NCI-H1105 treated with DMSO at 0.1 percent for 48 hours (cell line): ENCODE measurements around the gene MKRN1.
"Not testable (repeated sequence)": the region's sequence is repeated elsewhere in the genome, so short reads cannot be mapped to it uniquely, and the experiment has no call there.

Experiments used
- DNase-seq: peaks from one replicate; lab custom pipeline; 2025; lab: John Stamatoyannopoulos, UW

MKRN1 gene

DNA sequence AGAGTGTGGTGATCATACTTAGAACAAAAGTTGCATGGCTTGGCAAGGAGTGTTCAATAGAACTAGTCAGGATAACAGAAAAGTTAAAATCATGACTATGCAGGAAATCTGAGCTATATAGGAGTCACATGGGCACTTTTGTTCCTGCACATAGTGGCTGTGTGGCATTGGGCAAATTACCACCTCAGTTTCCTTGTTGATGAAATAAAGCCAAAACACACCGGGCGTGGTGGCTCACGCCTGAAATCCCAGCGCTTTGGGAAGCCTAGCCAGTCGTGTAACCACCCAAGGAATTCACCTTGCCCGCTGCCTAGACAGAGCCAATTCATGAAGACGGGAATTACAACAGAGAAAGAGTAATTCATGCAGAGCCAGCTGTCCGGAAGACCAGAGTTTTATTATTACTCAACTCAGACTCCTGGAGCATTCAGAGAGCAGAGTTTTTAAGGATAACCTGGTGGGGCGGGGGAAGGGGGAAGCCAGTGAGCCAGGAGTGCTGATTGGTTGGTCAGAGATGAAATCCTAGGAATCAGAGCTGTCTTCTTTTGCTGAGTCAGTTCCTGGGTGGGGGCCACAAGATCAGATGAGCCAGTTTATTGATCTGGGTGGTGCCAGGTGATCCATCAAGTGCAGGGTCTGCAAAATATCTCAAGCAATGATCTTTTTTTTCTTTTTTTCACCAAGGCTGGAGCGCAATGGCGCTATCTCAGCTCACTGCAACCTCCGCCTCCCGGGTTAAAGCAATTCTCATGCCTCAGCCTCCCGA is 6.4 kb upstream of the MKRN1 start:
- no peak for DNase-seq

DNA sequence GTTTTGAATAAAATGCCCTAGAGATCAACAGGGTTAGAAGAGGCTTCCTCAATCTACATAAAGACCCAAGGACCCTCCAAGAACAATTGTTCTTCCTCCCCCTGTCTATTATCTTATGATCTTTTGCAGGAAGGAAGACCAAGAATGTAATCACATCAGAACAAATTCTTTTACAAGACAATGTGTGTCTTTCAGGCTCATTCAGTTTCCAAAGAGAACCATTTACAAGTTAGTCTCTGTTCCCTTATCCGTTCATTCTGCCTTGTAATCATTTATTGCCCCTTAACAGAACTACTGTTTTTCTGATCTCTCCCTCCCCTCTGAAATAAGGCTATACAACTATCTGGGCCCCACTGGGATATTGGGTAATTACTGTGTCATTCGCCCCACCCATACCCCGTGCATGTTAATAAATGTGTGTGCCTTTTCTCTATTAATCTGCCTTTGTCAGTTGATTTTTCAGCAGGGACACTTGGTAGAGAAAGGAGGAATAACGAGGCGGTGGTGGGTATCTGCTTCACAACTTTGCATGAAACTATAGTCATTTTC is 5.7 kb upstream of the MKRN1 start:
- DNase-seq, result no peak

DNA sequence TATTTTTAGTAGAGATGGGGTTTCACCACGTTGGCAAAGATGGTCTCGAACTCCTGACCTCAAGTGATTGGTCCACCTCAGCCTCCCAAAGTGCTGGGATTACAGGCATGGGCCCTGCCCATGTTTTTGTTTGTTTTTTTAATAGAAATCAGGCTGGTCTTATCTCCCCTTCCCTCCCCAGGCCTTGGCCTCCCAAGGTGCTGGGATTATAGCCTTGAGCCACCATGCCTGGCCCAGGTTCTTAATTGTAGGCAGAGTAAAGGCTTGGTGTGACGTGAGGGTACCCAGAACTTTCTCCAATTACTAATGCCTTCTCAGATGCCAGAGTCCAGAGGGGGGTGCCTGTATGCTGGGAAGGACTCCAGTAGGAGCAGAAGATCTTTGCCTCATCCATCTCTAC is 5.2 kb upstream of the MKRN1 start:
- DNase-seq, result no peak

DNA sequence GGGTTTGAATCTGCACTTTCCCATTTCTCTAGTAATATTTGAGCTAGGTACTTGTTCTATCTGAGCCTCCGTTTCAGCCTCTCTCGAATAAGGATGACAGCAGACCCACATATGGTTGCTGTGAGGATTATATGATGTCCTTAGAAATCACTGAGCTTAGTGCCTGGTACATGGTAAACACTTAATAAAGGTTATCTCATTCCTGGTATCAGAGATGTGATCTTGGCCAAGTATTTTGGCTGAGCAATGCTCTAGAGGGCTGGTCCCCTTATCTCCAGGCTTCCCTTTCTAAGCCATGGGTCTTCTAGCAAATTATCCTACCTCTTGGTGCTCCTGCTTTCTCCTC is 407 bp upstream of the MKRN1 start:
- DNase-seq, result no peak

DNA sequence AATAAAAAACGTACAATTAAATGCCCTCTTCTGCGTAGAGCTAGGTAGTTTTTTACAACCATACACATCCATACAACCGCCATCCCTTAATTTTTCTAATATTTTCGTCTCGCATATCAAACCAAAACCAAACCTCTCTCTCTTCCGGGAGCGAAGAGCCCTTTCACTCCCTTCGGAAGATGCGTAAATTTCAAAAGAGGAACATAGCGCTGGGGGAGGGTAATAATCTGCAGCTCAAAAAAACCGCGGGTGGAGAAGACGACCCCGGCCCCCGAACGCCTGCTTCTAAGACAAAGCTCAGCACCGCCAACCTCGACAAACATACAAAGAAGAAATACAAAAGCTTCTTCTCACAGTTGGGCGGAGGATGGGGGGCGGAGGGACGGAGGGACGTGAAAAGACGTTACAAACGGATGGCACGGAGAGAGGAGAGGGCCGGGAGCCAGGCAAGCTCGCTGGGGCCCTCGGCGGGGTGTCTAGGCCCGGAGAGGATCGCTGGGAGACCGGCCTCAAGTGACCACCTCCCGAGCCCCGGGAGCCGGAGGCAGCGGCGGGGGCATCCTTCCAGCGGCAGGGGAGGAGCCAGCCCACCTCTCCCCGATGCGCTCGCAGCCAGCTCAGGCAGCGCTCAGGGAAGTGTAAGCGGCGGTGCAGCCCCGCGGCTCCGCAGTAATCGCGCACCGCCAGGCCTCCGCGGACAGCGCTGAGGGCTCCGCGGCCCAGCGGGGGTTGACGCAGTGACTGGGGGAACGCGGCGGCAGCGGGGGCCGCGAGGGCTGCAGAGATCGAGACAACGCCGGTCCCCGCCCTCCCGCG is 851 bp downstream of the MKRN1 start:
- peak; percentile 59 for DNase-seq

DNA sequence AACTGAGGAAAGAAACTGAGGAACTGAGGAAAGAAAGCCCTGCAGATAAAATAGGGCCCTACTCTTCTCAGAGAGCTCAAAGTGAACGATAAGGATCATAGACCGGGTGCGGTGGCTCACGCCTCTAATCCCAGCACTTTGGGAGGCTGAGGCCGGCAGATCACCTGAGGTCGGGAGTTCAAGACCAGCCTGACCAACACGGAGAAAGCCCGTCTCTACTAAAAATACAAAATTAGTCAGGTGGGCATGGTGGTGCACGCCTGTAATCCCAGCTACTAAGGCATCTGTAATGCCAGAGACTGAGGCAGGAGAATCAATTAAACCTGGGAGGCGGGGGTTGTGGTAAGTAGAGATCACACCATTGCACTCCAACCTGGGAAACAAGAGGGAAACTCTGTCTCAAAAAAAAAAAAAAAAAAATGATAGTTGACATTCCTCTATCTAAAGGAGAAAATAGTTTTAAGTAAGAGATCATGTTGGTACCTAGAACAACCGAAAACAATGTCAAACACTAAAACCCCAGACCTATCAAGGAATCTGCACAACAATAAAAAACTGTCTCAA is 2.5 kb downstream of the MKRN1 start:
- DNase-seq, result no peak

DNA sequence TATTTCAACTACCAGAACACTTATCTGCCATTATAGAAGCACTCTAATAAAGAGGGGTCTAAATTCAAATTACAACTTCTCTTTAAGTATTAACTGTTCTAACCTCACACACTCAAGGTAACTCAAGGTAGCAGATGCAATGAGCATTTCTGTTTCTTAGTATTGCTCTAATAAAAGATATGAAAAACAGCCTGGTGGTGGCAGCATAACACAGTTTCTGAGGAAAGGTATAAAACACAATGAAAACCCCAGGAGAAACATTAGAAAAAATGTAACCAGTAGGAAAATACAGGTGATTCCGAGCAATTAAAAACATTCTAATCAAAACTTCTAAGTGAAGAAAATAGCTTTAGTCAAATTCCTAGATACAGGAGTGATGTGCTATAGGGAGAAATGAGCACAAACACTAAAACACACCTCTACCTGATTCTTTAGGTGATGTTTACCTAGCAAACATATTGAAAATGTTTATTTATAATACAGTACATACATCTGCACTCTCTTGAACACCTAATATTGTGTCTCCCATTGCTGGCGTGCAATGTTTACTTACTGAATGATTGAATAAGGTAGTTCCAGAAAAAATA is 3.5 kb downstream of the MKRN1 start:
- peak; percentile 66 for DNase-seq

DNA sequence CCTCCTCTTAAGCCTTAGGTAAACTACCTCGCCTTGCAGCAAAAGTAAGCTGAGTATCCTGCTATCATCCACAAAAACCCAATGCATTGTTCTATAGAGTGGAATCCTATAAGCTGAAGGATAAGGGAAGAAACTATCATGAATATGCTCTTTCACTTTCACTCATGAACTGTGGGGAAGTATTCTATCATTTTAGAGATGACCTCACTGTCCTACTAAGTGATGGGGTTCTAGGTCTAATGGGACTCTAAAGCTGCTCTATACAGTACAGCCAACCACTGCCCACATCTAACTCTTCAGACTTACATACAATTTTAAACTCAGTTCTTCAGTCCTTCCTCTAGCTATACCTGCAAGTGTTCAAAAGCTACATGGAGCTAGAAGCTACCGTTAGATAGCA is 16.2 kb downstream of the MKRN1 start:
- no peak for DNase-seq

DNA sequence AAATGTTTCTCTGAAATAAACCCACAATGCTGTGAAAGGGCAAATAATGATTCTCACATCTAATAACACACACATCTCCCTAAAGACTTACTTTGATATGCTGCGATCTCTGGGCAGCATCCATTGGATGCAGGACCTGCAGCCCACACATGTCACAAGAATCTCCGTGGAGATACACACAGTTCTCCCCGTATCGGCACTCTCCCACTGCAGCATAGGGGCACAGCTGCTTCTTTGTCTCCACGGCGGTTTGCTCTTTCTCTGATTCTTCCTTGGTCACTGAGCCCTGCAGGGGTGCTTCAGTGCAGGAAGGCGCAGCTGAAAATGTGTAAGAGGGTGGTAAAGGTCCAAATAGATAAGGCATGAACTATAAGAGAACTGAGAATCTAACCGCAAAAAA is 20.4 kb downstream of the MKRN1 start:
- DNase-seq, result no peak

DNA sequence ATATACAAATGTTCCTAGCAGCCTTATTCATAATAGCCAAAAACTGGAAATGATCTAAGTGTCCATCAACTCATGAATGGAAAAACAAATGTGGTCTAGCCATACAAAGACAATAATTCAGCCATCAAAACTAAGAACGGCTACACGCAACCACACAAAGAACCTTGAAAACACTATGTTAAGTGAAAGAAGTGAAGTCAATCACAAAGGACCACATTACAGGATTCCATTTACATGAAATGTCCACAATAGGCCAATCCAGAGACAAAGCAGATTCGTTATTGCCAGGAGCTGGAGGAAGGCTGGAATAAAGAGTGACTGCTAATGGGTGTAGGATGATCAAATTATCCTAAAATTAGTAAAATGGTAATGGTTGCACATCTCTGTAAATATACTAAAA is 21.1 kb downstream of the MKRN1 start:
- no peak for DNase-seq

DNA sequence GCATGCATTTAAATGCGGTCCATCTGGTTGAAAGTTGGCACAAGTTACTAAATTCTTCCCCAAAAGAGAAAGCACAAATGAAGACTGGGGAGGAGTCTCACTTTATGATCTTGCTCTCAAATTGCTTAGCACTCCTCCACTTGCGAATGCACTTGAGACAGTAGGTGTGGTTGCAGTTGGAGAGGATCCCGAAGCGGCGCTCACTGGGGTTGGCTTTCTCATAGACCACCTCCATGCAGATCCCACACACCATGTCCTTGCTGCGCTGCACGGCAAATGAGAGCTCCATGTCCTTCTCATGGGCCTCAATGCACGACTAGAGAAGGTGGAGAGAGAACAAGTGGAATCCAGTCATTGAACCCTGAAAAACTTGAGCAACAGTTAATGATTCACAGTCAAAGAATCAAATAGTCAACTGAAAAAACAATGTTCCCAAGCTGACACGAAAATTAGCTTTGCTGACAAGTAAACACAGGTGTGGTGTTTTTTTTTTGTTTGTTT is 22.7 kb downstream of the MKRN1 start:
- DNase-seq, result no peak

DNA sequence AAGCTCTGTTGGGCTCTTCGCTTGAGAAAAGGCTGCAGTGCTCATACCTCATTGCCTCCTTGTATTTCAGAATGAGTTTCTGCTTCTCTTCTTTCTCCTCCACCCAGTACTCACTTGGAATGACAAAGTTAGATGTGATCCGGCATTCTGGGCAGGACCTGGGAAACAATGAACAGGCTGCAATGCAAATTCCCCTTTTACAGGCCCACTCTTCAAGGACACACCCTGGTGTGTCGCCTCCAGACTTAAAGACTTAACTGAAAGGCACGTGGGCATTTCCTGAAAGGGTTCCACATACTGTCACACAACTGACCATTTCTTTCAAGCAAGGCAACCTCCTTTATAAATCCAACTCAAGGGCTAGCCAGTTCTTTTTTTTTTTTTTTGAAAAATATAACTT is 23.6 kb downstream of the MKRN1 start:
- no peak for DNase-seq

DNA sequence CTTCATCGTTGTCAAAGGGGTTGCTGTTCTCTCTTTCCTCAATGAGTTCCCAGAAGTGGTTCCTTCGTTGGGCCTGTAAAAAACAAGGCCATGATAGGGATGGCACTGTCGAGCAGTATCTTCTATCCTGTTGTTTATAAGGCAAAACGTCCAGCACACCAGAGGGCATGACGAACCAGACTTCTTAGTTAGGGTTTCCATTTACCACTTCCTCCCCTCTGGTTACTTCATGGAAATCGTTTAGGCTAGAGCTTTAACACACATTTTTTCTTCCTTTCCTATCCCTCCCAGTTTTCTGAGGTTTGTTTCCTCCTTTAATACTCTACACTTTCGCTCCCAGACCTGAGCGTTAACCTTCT is 24.7 kb downstream of the MKRN1 start:
- no peak for DNase-seq

DNA sequence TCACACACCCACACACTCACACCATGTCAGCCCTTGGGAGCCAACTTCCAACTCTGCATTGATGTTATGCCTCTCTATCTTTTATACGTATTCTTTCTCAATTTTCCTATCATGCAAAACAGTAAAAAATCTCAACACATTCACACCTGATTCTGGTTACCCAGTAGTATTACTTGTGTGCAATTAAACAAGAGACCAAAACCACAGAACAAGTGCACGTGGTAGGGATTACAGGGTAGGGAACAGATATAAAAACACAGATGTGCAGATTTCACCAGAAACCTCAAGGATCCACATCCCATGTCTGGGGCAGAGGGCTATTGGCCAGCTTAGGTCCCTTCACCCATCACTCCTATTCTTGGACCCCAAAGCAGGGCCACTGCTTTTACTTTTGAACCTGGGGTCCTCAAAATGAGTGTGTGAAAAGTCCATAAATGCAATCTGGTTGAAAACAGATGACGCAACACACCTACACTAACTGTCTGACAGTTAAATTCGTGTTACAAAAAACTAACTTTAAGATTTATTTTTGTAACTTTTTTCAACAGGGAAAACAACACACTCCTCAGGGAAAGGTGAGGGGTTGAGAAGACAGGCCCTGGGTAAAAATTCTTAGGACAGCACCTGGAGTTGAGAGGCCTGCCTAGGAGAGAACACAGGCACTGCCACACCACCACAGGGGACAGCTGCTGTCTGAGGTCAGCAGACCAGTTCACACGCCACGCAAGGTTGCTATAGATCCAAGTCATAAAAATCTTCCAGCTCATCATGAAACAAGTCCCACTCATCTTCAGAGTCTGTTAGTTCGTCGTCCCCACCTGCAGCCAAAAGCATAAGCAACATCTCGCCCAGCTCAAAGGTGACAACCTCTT is 25.3 kb downstream of the MKRN1 start:
- not testable (repeated sequence) for DNase-seq

DNA sequence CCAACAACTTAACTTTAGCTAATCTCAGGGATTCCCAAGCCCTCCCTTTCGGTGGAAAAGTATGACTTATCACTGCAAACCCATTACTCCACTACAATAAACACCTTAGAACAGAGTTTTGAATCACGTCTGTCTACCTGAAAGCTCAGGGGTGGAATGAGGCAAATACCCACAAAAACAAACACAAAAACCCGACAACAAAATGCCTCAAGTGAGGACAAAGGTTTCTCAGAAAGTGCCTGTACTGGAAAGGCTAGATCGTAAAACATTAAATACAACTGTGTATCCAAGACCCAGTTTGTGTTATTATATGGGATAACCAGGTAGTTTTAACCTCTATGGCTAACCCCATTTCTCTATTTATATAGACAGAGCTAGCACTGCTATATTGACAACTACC is 26.0 kb downstream of the MKRN1 start:
- DNase-seq, result no peak

DNA sequence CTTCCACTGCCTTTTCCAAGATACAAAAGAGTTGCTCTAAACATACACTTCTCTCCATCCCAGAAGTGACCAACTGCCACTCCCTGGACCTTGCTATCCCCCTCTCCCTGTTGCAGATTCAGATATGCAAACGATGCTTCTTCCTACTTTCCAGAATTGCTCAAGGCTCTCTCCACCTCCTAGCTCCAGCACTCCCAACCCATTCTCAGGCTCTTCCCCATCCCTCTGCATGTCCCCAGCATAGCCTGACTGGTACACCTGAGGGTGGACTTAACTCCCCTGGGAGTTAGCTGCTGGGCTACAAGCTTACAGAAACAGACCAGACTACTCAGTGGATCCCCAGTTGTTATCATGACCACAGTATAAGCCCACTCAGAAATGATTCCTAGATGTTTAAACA is 27.6 kb downstream of the MKRN1 start:
- DNase-seq, result no peak

DNA sequence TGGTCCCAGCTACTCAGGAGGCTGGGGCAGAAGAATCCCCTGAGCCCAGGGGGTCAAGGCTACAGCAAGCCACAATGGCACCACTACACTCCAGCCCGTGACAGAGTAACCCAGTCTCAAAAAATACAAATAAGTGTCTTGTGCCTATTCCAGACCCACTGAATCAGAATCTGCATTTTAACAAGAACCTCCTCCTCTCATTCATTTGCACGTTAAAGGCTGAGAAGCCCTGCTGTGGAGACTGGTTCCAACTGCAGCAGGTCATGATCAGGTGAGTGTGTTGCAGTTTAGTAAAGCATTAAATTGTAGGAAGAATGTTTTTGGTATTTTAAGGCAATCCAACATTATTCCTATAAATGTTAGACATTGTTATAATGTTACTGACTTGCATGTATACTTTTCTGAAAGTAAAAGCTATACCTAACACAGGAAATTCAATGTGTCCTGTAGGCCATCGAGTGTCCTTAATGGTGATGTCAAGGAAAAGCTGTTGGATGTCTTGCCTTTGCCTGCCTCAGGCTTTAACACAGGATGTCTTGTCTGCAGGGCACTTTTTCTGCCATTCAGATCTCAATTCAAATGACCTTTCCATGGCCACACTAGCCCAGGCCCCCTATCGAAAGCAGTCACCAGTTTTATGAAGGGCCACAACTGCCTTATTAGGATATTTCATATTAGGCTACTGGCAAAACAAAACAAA is 30.4 kb downstream of the MKRN1 start:
- DNase-seq, result no peak

DNA sequence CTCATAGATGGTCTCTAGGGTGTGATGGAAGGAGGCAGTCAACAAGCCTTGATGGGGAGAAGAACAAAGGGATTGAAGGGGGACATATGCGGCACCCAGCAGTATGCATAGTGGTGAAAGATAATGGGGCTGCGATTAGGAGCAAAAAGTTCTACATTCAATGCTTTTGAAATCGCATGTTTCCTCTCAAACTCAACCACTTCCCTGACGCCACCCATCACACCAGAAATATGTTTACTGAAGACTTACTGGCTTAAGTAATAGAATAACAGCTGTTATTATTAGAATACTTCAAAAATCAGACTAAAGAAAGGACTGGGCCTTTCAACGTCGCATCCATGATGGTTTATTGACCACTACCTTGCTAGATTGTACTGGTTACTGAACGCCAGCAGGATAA is 31.5 kb downstream of the MKRN1 start:
- DNase-seq, result no peak

DNA sequence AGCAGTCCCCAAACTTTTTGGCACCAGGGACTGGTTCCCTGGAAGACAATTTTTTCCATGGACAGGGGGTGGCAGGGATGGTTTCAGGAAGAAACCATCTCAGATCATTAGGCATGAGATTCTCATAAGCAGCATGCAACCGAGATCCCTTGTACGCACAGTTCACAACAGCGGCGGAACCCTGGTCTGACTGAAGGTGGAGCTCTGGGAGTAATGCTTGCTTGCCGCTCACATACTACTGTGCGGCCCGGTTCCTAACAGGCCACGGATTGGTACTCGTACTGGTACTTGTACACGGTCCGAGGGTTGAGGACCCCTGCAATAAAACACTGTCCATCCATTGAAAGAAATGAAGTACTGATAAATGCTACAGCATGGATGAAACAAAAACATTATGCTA is 32.8 kb downstream of the MKRN1 start:
- no peak for DNase-seq

DNA sequence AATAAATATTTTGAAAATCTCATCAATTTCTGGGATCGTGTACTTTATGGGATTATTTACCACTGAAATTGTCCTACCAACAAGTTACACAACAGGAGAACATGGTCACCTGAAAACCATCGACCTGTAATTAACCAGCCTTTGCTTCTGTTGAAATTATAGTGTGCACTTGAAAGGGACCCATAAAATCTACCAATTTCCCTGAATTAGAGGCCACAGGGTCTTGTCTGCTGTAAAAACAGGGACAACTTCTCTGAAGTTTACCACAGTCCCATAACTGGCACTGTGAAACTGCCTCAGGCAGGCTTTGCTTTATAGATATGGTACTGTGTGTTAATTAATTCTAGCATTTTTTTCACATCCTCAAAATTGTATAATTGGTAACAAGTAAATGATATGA is 37.8 kb downstream of the MKRN1 start:
- no peak for DNase-seq

DNA sequence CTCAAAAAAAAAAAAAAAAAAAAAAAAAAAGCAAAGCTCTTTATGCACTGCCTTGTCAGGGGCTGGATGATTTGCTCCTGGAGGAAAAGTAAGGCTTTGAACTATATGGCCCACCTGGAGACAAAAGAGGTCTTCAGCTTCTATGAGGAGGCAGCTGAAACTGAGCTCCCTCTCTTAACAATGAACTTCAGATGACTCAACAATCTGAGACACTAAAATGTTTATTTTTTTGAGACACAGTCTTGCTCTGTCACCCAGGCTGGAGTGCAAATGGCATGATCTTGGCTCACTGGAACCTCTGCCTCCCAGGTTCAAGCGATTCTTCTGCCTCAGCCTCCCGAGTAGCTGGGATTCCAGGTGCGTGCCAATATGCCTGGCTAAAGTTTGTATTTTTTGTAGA is 38.7 kb downstream of the MKRN1 start:
- no peak for DNase-seq
